HG02623 (cell line): Measurements from ENCODE around the gene OXNAD1.
"Not testable (repeated sequence)": the region's sequence is repeated elsewhere in the genome, so short reads cannot be mapped to it uniquely, and the experiment has no call there.

Experiments used
- ATAC-seq: cut with Tn5 transposase; IDR thresholded peaks from one replicate; pipeline ENCODE4 v1.9.1; 2021; ENCODE audit warnings: moderate library complexity; ENCODE audit not compliant: unreplicated experiment

The OXNAD1 gene

DNA sequence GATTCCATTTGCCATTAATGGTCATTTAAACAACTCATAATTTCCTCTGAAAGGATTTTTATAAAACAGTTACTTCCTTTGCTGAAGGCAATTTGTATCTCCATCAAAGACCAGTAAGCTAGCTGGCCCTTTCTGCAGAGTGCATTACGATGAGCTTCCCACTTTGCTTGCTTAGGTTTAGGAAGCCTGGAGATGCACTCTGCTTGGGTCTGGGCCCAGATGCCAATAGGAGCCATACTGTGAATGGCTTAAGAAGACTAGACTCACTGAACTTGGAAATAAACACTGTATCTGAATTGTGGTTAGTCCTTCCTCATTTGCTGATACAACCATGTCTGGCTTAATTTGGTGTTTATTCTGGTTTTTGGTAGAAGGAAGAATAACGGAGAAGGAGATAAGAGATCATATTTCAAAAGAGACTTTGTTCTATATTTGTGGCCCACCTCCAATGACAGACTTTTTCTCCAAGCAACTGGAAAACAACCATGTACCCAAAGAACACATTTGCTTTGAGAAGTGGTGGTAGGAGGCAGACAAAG, 38.1 kb downstream of the OXNAD1 start:
- ATAC-seq, result no peak

DNA sequence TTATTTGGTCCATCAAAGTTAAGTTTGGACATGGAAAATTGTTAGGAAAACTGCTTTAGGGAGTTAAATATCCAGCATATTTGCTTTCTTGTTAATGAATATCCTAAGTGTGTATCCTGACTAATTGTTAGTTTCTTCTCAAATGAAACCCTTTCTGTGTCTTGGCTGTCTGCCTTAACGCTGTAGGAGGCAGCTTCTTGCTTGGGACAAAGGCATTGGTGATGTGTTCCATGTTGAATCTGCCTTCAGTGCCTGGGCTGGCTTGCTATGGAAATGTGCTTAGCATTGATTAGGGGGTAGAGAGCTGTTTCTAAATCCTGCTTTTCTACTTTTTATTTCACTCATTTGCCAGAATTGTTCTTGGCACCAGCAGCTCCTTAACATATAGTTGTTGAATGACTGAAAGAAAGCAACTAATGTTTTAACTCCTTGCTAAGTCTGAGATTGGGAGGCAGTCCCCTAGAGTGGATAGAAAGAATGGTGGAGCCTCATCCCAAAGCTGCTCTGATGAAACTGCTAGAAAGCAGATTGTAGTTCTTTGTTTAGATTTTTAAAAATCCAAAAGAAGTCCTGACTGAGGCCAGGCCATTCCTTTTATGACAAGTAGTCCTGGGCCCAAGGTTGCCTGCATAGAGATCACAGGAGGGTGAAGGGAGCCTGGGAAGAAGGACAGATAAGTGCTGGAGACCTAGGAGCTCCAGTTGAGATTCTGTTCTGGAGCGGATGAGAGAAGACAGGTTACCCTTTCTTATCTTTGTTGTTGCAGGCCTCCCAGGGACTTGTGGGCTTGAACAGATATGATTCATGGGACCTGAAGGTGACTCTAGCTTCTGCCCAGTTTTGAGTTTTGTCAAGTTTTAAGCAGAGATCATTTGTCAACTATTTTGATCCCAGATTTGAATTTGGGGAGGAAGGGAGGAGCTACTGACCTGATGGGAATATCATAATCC, 39.3 kb downstream of the OXNAD1 start:
- no peak for ATAC-seq

GRCh38 chr3:16305111-16305541, 40.1 kb downstream of the OXNAD1 start:
- ATAC-seq, result no peak

- no peak for ATAC-seq
These were observed 43.0 kb downstream of the OXNAD1 start for GRCh38 chr3:16307832-16308531.

DNA sequence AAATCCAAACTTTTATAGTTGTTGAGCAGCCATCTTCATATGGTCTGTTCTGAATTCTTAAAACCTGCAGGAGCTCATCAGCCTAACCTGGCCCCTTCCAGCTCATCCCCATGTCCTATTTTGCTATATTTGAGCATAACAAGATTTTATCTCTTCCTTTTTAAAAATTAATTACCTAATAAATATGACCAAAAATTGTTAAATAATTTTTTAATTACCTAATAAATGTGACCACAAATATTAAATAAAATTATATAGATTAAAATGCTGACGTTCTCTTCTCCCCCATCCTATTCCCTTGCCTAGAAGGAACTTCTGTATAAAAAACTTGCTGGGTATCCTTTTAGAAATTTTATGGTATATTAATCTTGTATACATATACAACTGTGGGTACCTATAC, 43.7 kb downstream of the OXNAD1 start:
- ATAC-seq, result no peak

DNA sequence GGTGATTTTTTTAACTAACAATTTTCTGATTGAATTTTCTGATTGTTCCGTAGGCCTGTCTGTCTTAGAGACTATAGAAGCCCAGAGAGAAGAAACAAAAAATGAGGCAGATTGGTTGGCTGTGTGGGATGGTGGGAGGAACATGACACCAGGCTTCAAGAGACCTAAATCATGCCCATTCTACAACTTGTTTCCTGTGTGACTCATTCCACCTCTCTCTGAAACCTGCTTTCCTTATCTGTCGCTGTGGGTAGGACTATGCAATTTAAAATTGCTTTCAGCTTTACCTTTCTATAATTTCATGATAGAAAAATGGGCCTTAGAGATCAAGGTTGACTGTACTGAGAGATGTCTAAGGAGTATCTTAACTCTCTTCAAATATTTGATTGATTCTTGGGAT, 44.5 kb downstream of the OXNAD1 start:
- ATAC-seq, result peak; percentile 81

GRCh38 chr3:16310486-16310885, 45.5 kb downstream of the OXNAD1 start:
- ATAC-seq, result not testable (repeated sequence)

DNA sequence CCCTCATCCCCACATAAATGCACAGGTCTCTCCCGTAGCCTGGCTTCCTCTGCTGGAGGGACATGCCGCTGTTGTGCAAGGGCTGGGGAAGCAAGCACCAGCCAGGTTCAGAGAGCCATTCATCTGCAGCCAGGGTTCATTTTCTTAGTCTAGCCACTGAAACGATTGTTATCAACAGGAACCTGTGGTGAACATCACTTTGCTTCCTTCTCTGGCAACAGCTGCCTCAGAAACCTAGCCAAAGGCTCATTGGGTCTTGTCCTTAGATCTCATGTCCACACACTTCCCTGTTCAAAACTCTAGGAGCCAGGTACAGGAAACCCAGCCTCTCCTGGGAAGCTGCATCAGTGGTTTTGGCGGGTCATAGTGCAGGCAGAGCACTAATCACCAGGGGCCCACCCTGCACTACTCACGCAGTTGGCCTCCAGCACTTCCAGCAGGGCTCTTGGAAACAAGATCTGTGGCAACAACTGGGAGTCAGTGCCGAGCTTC, 47.0 kb downstream of the OXNAD1 start:
- no peak for ATAC-seq

DNA sequence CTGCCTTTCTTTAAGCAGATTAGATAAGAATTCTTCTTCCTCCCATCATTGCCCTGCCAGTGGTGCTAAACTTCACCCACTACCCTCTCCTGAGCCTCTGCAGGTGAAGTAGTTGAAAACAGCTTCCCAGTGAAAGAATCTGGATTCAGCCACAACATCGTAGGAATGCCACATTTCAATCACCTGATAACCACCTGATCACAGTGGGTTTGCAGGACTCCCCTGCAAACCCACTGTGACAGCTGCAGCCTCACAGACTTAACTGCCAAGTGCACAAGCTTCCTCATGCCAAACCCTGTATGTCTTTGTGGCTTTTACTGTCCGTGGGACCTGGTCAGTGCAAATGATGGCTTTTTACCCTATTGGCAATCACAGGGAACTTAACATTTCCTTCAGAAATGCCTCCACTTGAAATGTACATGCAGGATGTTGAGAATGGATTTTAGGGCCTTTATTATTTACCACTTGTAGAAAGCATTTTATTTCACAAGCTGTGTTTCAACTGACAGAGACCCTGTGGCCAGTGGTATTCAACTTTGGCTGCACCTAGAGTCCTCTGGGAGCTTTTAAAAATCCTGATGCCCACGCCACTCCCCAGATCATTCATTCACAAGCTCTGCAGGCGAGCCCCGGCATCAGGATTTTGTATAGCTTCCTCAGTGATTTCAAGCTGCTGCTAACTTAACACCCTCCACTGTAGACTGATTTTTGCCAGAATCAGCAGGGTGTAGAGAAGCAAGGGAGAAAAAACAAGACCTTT, 49.1 kb downstream of the OXNAD1 start:
- ATAC-seq, result no peak

DNA sequence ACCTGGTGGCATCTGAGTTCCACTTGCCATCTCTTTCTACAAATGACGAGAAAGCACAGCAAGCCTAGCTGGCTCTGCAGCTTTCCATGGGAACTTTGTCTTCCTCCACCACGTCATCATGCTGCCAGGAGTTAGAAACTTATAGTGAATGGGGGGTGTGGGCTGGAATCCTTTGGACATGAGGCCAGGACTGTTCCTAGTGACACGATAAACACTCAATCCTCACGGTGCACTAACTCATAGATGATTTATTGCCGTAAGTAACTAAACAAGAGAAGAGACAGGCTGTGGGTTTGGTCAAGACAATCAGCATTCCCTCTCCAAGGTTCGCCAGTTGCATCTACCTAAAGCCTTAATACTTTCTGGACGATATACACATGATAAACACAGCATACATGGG, 50.6 kb downstream of the OXNAD1 start:
- ATAC-seq, result no peak

DNA sequence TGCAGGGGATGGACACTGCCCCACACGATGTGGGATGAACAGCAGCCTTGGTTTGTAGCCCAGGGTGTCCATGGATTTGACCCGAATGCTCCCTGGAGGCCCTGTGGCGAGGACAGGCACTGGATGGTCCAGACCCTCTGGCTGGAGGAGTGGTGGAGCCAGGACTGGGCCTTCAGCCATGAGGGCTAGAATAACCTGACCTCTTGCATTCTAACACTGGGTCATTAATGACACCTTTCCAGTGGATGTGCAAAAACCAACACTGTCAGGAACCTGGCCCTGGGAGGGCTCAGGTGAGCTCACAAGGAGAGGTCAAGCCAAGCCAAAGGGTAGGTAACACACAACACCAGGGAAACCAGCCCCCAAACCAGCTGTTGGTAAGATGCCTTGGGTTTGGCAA, 51.4 kb downstream of the OXNAD1 start:
- ATAC-seq, result no peak

GRCh38 chr3:16316847-16317560, 52.0 kb downstream of the OXNAD1 start:
- no peak for ATAC-seq

GRCh38 chr3:16317561-16317945, 52.5 kb downstream of the OXNAD1 start:
- no peak for ATAC-seq

- no peak for ATAC-seq
These were observed 53.2 kb downstream of the OXNAD1 start for GRCh38 chr3:16318176-16318575.

DNA sequence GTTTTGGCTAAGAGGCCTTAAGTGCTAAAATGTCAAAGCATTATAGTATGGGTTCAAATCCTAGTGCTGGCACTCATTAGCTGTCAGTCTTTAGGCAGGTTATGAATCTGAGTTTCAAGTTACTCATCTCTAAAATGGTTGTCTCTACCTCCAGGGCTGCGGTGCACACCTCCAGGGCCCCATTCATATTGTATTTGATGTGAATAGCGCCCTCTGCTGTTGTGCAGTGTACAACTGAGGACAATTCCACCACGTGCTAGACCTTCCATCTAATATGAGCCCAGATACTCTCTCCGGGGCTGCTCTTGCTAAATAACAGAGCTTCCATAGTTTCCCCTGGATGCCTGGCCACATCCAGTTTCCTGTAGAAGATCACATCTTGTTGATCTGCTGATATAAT, 54.3 kb downstream of the OXNAD1 start:
- no peak for ATAC-seq

DNA sequence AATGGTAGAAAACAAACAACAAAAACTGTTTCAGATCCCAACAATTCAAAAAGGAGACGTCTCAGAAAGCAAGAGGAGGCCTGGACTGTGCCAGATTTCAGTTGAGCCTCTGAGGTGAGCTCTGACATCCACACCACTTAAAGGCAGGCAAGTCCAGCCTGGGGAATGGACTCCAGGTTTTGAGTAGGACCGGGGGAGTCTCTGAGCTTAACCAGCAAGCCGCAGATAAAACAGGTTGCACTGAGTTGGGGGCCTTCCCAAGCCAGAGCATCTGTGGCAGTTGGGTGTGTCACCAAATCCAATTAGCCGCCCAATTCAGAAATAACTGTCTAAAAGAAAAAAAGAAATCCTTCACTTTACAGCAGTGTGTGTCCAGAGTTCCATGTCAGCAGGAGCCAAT, 54.7 kb downstream of the OXNAD1 start:
- no peak for ATAC-seq

- no peak for ATAC-seq
These were observed 55.7 kb downstream of the OXNAD1 start for GRCh38 chr3:16320711-16321110.

DNA sequence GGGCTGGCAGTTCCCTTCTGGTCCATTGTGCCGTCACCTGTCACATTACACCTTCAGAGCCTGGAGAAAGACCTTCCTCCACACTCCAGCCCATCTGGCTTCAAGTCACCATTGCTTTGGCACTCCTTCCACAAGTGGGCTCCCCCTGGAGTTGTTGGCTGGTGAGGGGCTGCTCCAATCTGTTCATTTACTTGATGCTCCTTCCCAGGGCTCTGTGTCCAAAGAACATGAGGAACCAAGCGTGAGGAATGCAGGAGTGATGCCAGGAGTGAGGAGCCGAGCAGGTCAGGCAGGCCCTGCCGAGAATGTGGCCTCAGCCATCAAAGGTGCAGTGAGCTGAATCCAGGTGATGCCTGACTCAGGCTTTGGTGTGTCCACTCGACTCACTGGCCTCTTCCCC, 57.2 kb downstream of the OXNAD1 start:
- no peak for ATAC-seq

DNA sequence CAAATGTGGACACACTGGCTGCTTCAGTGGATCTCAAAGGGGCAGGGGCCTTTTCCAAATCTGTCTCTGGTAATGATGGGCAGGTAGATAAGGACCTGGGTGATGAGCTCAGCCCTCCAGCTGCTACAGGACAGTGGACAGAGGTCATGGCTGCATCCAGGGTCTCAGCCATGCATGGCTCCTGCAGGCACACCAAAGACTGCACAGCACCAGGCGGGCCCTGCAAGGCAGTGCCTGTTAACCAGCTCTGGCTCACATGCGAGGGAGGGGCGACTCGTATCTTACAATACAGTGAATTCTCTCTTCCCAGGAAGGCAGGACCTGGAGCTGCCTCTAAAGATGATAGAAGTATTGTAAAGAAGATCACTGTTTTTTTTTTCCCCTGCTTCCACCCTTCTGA, 58.7 kb downstream of the OXNAD1 start:
- ATAC-seq, result no peak

DNA sequence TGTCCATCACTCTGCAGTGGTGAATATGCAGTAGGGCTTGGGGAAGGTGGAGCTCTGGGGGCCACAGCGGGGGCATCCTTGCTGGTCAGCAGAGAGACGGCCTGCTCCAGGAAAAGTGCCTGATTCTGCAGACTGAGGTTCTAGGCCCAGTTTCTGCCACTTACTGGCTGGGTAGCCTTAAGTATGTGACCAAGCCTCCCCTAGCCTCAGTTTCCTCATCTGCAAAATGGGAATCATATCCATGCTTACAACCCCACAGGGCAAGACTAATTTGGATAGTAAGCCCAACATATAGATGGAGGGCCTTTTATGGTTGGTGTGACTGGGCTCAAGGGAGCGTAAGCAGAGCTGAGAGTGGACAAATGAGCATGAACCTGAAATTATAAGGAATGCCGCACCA, 60.8 kb downstream of the OXNAD1 start:
- ATAC-seq, result no peak
